Breast epithelium (tissue), 3 donors: ENCODE results near the gene SPIRE2.

Experiments
- POLR2AphosphoS5 ChIP-seq, 3 donors: sonication (generic); formaldehyde crosslinking; IDR thresholded peaks; one replicate each; pipeline ENCODE4 v1.6.1; 2017; ENCODE audit warnings: antibody characterized with exemption in 3 of 3
- TF ChIP-seq, protein P1 (sequence below), 3 donors: fragments of 450-650 bp; IDR thresholded peaks; one replicate each; pipeline ENCODE4 v1.5.1; 2016 to 2017; ENCODE audit warnings: antibody characterized with exemption in 3 of 3, mild to moderate bottlenecking in 3 of 3, moderate library complexity in 3 of 3

GRCh38 chr16:89831810-89832328 is 3.6 kb downstream of the SPIRE2 start:
- no peak for TF ChIP-seq POLR2AphosphoS5 (IDR thresholded peaks at IDR 0.05)
- TF ChIP-seq, protein P1, sequence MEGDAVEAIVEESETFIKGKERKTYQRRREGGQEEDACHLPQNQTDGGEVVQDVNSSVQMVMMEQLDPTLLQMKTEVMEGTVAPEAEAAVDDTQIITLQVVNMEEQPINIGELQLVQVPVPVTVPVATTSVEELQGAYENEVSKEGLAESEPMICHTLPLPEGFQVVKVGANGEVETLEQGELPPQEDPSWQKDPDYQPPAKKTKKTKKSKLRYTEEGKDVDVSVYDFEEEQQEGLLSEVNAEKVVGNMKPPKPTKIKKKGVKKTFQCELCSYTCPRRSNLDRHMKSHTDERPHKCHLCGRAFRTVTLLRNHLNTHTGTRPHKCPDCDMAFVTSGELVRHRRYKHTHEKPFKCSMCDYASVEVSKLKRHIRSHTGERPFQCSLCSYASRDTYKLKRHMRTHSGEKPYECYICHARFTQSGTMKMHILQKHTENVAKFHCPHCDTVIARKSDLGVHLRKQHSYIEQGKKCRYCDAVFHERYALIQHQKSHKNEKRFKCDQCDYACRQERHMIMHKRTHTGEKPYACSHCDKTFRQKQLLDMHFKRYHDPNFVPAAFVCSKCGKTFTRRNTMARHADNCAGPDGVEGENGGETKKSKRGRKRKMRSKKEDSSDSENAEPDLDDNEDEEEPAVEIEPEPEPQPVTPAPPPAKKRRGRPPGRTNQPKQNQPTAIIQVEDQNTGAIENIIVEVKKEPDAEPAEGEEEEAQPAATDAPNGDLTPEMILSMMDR (IDR thresholded peaks at IDR 0.05): no peak
